GM18907 (cell line): Measurements from ENCODE around the gene DDX59.
A peak's percentile ranks its signal among the peaks of the same experiment; 100 is the strongest.
"Not testable (repeated sequence)": the region's sequence is repeated elsewhere in the genome, so short reads cannot be mapped to it uniquely, and the experiment has no call there.

Source experiments
- ATAC-seq: cut with Tn5 transposase; IDR thresholded peaks from one replicate; pipeline ENCODE4 v1.9.1; 2021; ENCODE audit warnings: mild to moderate bottlenecking, moderate library complexity; ENCODE audit not compliant: unreplicated experiment

DDX59 gene

GRCh38 chr1:200630515-200630899 lies 39.2 kb downstream of the DDX59 start:
- ATAC-seq = not testable (repeated sequence)

DNA sequence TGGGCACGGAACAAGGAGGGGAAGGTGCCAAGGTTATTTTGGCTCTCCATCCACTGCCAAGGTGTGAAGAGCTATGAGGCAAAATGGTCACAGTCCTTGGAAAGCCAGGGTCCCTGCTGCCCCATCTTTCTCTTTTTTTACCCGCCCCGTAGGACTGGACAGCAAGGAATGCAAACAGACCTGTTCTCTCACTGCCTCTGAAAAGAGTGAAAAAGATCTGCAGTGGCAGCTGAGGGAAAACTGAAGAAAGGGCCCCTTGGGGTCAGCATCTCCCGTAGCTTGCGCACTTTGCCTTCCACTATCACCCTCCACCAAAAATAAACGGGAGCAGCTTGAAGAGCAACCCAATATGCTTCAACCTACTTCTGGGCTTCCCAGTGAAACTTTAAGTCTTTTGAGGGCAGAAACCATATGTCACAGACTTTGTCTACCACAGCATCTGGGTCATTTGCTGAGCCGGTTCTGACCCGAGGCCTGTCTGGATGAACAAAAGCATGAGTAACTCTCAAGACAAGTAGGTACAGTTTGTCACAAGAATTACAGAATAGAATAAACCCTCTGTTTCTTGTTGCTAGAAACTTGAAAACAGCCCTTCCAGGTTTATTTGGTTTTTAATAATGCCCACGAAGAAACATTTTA lies 39.7 kb downstream of the DDX59 start:
- ATAC-seq = no peak

GRCh38 chr1:200628223-200628881 lies 41.4 kb downstream of the DDX59 start:
- ATAC-seq = peak; percentile 75

- ATAC-seq = no peak
These were observed 42.0 kb downstream of the DDX59 start for GRCh38 chr1:200627575-200628222.

GRCh38 chr1:200626853-200627534 lies 42.7 kb downstream of the DDX59 start:
- ATAC-seq = no peak

DNA sequence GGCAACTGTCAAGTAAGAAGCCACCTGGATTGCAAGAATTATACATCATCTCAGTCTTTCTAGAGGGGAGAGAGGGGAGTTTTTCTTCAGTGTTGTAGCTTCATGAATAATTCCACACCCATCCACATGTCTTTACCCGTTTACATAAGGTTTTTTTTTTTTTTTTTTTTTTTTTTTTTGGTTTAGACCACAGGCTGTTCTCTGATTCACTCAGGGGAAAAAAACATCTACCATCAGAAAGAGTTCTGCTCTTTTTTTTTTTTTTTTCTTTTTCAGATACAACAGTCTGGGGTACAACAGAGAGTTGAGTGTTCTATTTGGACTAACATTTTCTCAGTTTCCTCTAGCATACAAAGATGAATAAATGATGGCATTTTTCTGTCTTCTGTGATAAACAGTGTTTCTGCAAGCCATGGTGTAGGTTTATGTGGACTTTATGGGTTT lies 44.3 kb downstream of the DDX59 start:
- ATAC-seq = peak; percentile 32

- ATAC-seq = no peak
These were observed 44.9 kb downstream of the DDX59 start for GRCh38 chr1:200624679-200625335.

GRCh38 chr1:200620273-200621131 lies 49.2 kb downstream of the DDX59 start, which contains the start of gene KIF14:
KIF14 (minus strand) TSS chr1:200620751; CDS start chr1:200618723, 2,028 bp downstream.
- ATAC-seq = peak; percentile 90

DNA sequence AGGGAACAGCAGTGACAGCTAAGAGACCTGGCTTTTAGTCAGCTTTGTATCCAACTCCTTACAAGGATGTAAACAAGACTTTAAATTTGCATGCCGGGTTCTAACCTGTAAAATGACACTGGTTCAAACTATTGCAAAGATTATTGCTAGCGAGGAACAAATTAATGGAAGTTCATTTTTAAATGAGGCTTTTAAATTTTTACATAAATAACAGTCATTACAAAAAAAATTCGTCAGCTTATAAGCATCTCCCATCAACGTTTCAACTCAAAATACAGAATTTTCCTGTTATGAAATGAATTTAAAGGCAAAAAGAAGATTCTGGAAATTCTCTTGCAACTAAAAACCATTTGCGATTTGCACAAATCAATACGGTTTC lies 49.8 kb downstream of the DDX59 start:
- no peak for ATAC-seq

DNA sequence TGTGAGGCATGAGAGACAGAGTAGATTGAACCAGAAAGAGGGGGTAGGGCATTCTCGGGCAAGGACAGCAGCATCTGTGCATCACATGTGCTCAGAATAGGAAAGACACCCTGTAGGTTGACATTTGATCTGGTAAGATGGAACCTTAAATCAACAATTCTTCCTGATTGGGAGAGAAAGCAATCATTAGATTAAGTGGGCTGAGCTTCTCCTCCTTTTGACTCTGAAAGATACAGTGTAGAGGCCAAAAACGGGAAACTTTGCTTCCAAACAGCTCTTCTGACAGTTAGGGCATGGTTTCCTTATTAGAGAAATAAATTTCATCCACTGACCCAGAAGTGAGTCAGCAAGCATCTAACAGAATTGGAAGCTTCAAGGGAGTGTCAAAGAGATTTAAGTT lies 58.9 kb downstream of the DDX59 start:
- ATAC-seq = no peak

- ATAC-seq = no peak
These were observed 67.1 kb downstream of the DDX59 start for GRCh38 chr1:200602632-200603031.
